ENCODE results near the gene CXorf51A. TPM values are rescaled to one million over a fixed set of nuclear protein-coding genes. Genes with fewer than 3 reads are reported as not detected.
"Not testable (repeated sequence)": the region's sequence is repeated elsewhere in the genome, so short reads cannot be mapped to it uniquely, and the experiment has no call there.

CXorf51A gene
- not detected in 2 replicates for total RNA-seq

GRCh38 chrX:146814644-146815043 is at the start of gene CXorf51A:
Gene CXorf51A (minus strand): TSS chrX:146814744. CDS start chrX:146814723, 21 bp downstream.
- not testable (repeated sequence) for DNase-seq (ENCODE audit: low read depth); H3K4me3 ChIP-seq (ENCODE audit: low read depth, low read length); H3K36me3 ChIP-seq (ENCODE audit: control insufficient read depth, insufficient read depth, low read length); H3K27me3 ChIP-seq (ENCODE audit: control insufficient read depth, insufficient read depth, low read length)

- no peak for DNase-seq (ENCODE audit: low read depth)
- TF ChIP-seq CTCF (IDR thresholded peaks at IDR 0.05; ENCODE audit: insufficient read depth, low read length, poor library complexity, severe bottlenecking), result no peak
- H3K36me3 ChIP-seq (ENCODE audit: control insufficient read depth, insufficient read depth, low read length), result no peaks in the 10 kb centered on the region
- no peak overlapping the region for H3K4me3 ChIP-seq (ENCODE audit: low read depth, low read length)
- H3K27me3 ChIP-seq (ENCODE audit: control insufficient read depth, insufficient read depth, low read length), result no peaks in the 10 kb centered on the region
Observed at GRCh38 chrX:146863566-146863965, 49.0 kb upstream of the CXorf51A start.

- no peak for TF ChIP-seq CTCF (IDR thresholded peaks at IDR 0.05; ENCODE audit: insufficient read depth, low read length, poor library complexity, severe bottlenecking)
- H3K36me3 ChIP-seq (ENCODE audit: control insufficient read depth, insufficient read depth, low read length), result no peaks in the 10 kb centered on the region
- no peak for DNase-seq (ENCODE audit: low read depth)
- no peaks in the 10 kb centered on the region for H3K27me3 ChIP-seq (ENCODE audit: control insufficient read depth, insufficient read depth, low read length)
- no peak overlapping the region for H3K4me3 ChIP-seq (ENCODE audit: low read depth, low read length)
Observed at GRCh38 chrX:146854281-146854680, 39.7 kb upstream of the CXorf51A start.

GRCh38 chrX:146831994-146832393 is 17.4 kb upstream of the CXorf51A start:
- Histone ChIP-seq H3K36me3 (ENCODE audit: control insufficient read depth, insufficient read depth, low read length) (no peaks in the 10 kb centered on the region), H3K27me3 (ENCODE audit: control insufficient read depth, insufficient read depth, low read length) (no peaks in the 10 kb centered on the region)
- TF ChIP-seq CTCF (IDR thresholded peaks at IDR 0.05; ENCODE audit: insufficient read depth, low read length, poor library complexity, severe bottlenecking), result no peak

GRCh38 chrX:146809471-146809870 is 5.1 kb downstream of the CXorf51A start, which contains the start of gene CXorf51B:
Gene CXorf51B (plus strand): TSS chrX:146809771. CDS start chrX:146809792, 21 bp downstream.
- DNase-seq (ENCODE audit: low read depth); H3K27me3 ChIP-seq (ENCODE audit: control insufficient read depth, insufficient read depth, low read length); H3K36me3 ChIP-seq (ENCODE audit: control insufficient read depth, insufficient read depth, low read length); H3K4me3 ChIP-seq (ENCODE audit: low read depth, low read length): not testable (repeated sequence)

More at GRCh38 chrX:146831994-146832393, 17.4 kb upstream of the CXorf51A start:
- no peak overlapping the region for H3K4me3 ChIP-seq (ENCODE audit: low read depth, low read length)
- DNase-seq (ENCODE audit: low read depth), result no peak

Other genes starting within 250 kb of the CXorf51A start
- gene CXorf51B, start 5.0 kb downstream of the CXorf51A start, total RNA-seq, result not detected in 2 replicates